GM12878 (cell line): ENCODE measurements around the gene ECM2. TPM values are rescaled to one million over a fixed set of nuclear protein-coding genes. Genes with fewer than 3 reads are reported as not detected.

Experiments
- ATAC-seq: fragments of 200-7000 bp; cut with Tn5 transposase; 3 replicates; pipeline ENCODE4 v1.9.1; 2020; ENCODE audit warnings: mild to moderate bottlenecking, moderate library complexity
- BruUV-seq: library from RNA; stranded (reverse); fragments of 400-500 nt; replicated peaks from 2 replicates; lab custom pipeline; 2021; lab: Mats Ljungman, UMichigan
- CTCF ChIA-PET: fragments of 300-600 bp; sonication (Branson Sonifier 250); formaldehyde crosslinking; extraction: SDS; loops from one replicate; lab custom pipeline; 2021; ENCODE audit warnings: inconsistent platforms; lab: Yijun Ruan, JAX
- POLR2A ChIA-PET: fragments of 350-600 bp; formaldehyde crosslinking; extraction: SDS; loops from one replicate; lab custom pipeline; 2021; ENCODE audit warnings: inconsistent platforms; lab: Charles Lee
- RAD21 ChIA-PET: fragments of 300-600 bp; sonication (Branson Sonifier 250); formaldehyde crosslinking; loops from one replicate; lab custom pipeline; 2023; ENCODE audit warnings: antibody characterized with exemption; ENCODE audit not compliant: unreplicated experiment; lab: Charles Lee
- SMC1A ChIA-PET: fragments of 300-600 bp; sonication (Branson Sonifier 250); formaldehyde crosslinking; loops from one replicate; lab custom pipeline; 2023; ENCODE audit not compliant: unreplicated experiment, uncharacterized antibody; lab: Charles Lee
- DNase-seq: peaks from one replicate; pipeline ENCODE4 v3.0.0-alpha.2; 2011; ENCODE audit warnings: low read depth, low spot score
- FAIRE-seq: peaks from 3 replicates; lab custom pipeline; 2011; peaks lifted over from hg19 to GRCh38; lab: Jason Lieb, UNC
- H2AFZ ChIP-seq: 2 replicates; pipeline ENCODE4 v1.6.0; 2011; ENCODE audit warnings: low read depth, low read length, control low read depth; ENCODE audit not compliant: control insufficient read depth
- H3K27ac ChIP-seq: 2 replicates; pipeline ENCODE4 v1.5.1; 2011; ENCODE audit warnings: control low read depth; ENCODE audit not compliant: control insufficient read depth, insufficient read depth
- H3K27me3 ChIP-seq, 2 experiments: replicated peaks in 1 of 2; 2 replicates each; pipeline versions ENCODE4 v1.6.0 to v1.6.1; 2011; ENCODE audit warnings: low read length in 1 of 2; ENCODE audit not compliant: control insufficient read depth in 2 of 2, insufficient read depth in 2 of 2
- H3K36me3 ChIP-seq, 2 experiments: 2 replicates each; pipeline ENCODE4 v1.5.1; 2011; ENCODE audit warnings: low read length in 1 of 2; ENCODE audit not compliant: control insufficient read depth in 2 of 2, insufficient read depth in 2 of 2
- H3K4me1 ChIP-seq: 2 replicates; pipeline ENCODE4 v1.6.1; 2011; ENCODE audit warnings: mild to moderate bottlenecking, low read length, moderate library complexity, mixed read lengths; ENCODE audit not compliant: control insufficient read depth, insufficient read depth
- H3K4me2 ChIP-seq: 2 replicates; pipeline ENCODE4 v1.6.0; 2011; ENCODE audit warnings: control low read depth; ENCODE audit not compliant: control insufficient read depth, insufficient read depth
- H3K4me3 ChIP-seq: fragments of 200-600 bp; sonication (generic); 2 replicates; pipeline ENCODE4 v1.5.1; 2016
- H3K79me2 ChIP-seq: 2 replicates; pipeline ENCODE4 v1.6.0; 2011; ENCODE audit warnings: low read length; ENCODE audit not compliant: control insufficient read depth, insufficient read depth
- H3K9ac ChIP-seq: 2 replicates; pipeline ENCODE4 v1.8.0; 2011; ENCODE audit warnings: low read length, control low read depth, mixed read lengths; ENCODE audit not compliant: control insufficient read depth, insufficient read depth
- H3K9me3 ChIP-seq: replicated peaks from 3 replicates; pipeline ENCODE4 v1.5.1; 2011; ENCODE audit warnings: mild to moderate bottlenecking, low read length; ENCODE audit not compliant: control insufficient read depth, insufficient read depth
- H4K20me1 ChIP-seq: 2 replicates; pipeline ENCODE4 v1.6.0; 2011; ENCODE audit not compliant: control insufficient read depth, insufficient read depth
- BMI1 ChIP-seq: fragments of 450-650 bp; IDR thresholded peaks from 2 replicates; pipeline ENCODE4 v1.6.1; 2016; ENCODE audit warnings: mild to moderate bottlenecking, moderate library complexity, borderline replicate concordance
- FOXK2 ChIP-seq: fragments of 450-650 bp; IDR thresholded peaks from 2 replicates; pipeline ENCODE4 v1.6.1; 2017; ENCODE audit warnings: mild to moderate bottlenecking, moderate library complexity
- MXI1 ChIP-seq: fragments of 150-350 bp; IDR thresholded peaks from 2 replicates; pipeline ENCODE4 v1.6.1; 2011; ENCODE audit warnings: low read depth, mild to moderate bottlenecking, inconsistent platforms, low read length, improper control_type of control experiment
- MYC ChIP-seq: IDR thresholded peaks from 2 replicates; pipeline ENCODE4 v1.6.1; 2011; ENCODE audit warnings: mild to moderate bottlenecking, low read length, moderate library complexity, inconsistent platforms; ENCODE audit not compliant: insufficient read depth, insufficient replicate concordance, insufficient read length, severe bottlenecking
- NBN ChIP-seq: fragments of 450-650 bp; IDR thresholded peaks from 2 replicates; pipeline ENCODE4 v1.6.1; 2016
- NFYB ChIP-seq: IDR thresholded peaks from 2 replicates; pipeline ENCODE4 v1.6.1; 2011; ENCODE audit warnings: low read depth, mild to moderate bottlenecking, low read length, improper control_type of control experiment, moderate library complexity; ENCODE audit not compliant: insufficient read depth
- ZNF217 ChIP-seq: fragments of 450-650 bp; IDR thresholded peaks from 2 replicates; pipeline ENCODE4 v1.6.1; 2017; ENCODE audit warnings: antibody characterized with exemption, mild to moderate bottlenecking
- ZNF384 ChIP-seq: IDR thresholded peaks from 2 replicates; pipeline ENCODE4 v1.6.1; 2012; ENCODE audit warnings: low read depth, mild to moderate bottlenecking, low read length, improper control_type of control experiment, borderline replicate concordance
- WGBS: methylation state at CpG from one replicate; pipeline ENCODE4 v1.1.6; 2016; ENCODE audit warnings: low lambda C conversion rate; ENCODE audit not compliant: insufficient replicate concordance, insufficient coverage; ENCODE audit errors: missing lambda C conversion rate; 5-methylcytosine and 5-hydroxymethylcytosine counted together
- in situ Hi-C: fragments of 300-500 bp; cut with MboI; formaldehyde crosslinking; loops from 9 replicates; pipeline ENCODE4 v1.14.3; 2018; ENCODE audit warnings: mixed read lengths
- intact Hi-C: fragments of 100-400 bp; cut with micrococcal nuclease; formaldehyde crosslinking; loops from one replicate; pipeline ENCODE4 v1.14.2; 2022; ENCODE audit not compliant: unreplicated experiment
- polyA plus RNA-seq, 11 experiments: library from polyadenylated mRNA; depleted of rRNA in 4 of 11; unstranded in 6 of 11; stranded (reverse) in 5 of 11; fragments of >200 nt; fragmentation: Nextera tagmentation in 4 of 11; fragmentation: Illumina TruSeq in 1 of 11; extraction: Ambion mirVana in 4 of 11; extraction: Trizol in 1 of 11; gene quantifications; 1 replicate in 1 of 11; 2 replicates in 10 of 11; pipeline versions ENCODE4 v1.2.1 to v1.2.3, GENCODE V29; 2011 to 2016; ENCODE audit warnings: inconsistent platforms in 2 of 11, missing spikeins in 2 of 11, low read depth in 1 of 11
- total RNA-seq, 4 experiments: library from RNA; depleted of rRNA in 3 of 4; stranded (reverse); fragments of >200 nt in 3 of 4; fragmentation: Illumina TruSeq in 1 of 4; extraction: Trizol in 1 of 4; gene quantifications; 2 replicates each; pipeline versions ENCODE4 v1.2.1 to v1.2.3, GENCODE V29; 2013 to 2021

The ECM2 gene
- total and polyA plus RNA-seq, 10 of the 15 experiments (the other 5 are each of a cell fraction or from before 2014, with no cell fraction given), result 0.03 to 0.67 (median 0.09) TPM; not detected in 2

DNA sequence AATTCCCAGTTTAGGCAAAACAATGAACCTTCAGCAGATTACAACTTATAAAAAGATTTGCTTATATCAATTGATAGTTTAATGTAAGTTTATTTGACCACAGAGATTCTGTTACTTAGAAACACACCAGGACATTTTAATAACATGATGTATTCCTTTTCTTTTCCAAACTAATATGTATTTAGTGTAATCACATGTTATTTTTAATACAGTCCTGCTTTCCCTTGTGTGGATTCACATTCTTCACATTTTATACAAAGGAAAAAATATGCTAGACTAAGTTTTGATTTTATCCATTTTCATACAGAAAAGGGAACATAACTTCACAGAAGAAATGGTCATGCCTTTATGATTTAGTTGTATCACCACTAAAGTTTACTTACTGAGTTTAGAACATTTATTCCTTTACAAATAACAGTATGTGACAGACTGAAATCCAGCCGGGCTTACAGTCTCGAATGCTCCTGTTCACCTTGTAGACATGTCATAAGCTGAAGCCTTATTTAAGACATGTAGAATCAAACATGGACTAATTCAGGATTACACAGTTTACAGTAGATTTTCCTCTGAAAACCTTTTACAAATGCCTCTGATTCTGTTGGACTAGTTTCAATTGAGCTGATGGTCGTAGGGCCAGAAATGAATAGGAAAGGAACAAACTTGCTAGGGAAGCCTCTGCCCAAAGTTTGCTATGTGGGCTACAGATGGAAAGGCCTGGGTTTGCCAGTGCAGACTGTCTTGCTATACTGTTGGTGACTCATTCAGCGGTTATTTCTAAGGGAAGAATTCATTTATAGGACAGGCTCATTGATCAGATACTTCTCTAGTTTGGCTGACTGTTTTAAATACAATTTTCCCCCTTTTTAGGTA is 46.9 kb downstream of the ECM2 start:
- ATAC-seq (no peak), DNase-seq (no peak), FAIRE-seq (no peak)
- CTCF ChIA-PET, result no interaction called here
- H3K27me3 ChIP-seq, result no peaks in the 10 kb centered on the region
- H3K27ac ChIP-seq, result no peak overlapping the region
- WGBS, result 98% methylated on average over 4 of the region's 4 CpGs
- RAD21 ChIA-PET, result no interaction called here
- H2AFZ ChIP-seq, result no peak overlapping the region
- POLR2A ChIA-PET, result no interaction called here
- in situ Hi-C loops (no loop called here), intact Hi-C loops (no loop called here)
- H3K4me3 ChIP-seq, result no peak overlapping the region
- H4K20me1 ChIP-seq, result no peaks in the 10 kb centered on the region
- TF ChIP-seq ZNF384 (no peak), ZNF217 (no peak), NBN (no peak), MYC (no peak), MXI1 (no peak), NFYB (no peak), FOXK2 (no peak), BMI1 (no peak)
- H3K9ac ChIP-seq, result no peak overlapping the region
- no peaks in the 10 kb centered on the region; a peak in 1 of 4 replicates for H3K36me3 ChIP-seq
- no peaks in the 10 kb centered on the region for H3K9me3 ChIP-seq
- H3K4me2 ChIP-seq, result no peak overlapping the region
- H3K4me1 ChIP-seq, result no peaks in the 10 kb centered on the region
- SMC1A ChIA-PET, result interaction anchor here (0.5 kb wide), 1 partner anchor 866 kb away, joined by 3 read pairs; no protein-coding TSS in a partner anchor
- no TSS peak for BruUV-seq
- no peaks in the 10 kb centered on the region for H3K79me2 ChIP-seq
